ENCODE measurements around the gene MRTFA. TPM values are rescaled to one million over a fixed set of nuclear protein-coding genes. Genes with fewer than 3 reads are reported as not detected.

Gene MRTFA
- total and polyA plus RNA-seq, 2 of the 13 experiments (the other 11 are each of a cell fraction or from before 2014, with no cell fraction given): 2.4 to 8.2 TPM

DNA sequence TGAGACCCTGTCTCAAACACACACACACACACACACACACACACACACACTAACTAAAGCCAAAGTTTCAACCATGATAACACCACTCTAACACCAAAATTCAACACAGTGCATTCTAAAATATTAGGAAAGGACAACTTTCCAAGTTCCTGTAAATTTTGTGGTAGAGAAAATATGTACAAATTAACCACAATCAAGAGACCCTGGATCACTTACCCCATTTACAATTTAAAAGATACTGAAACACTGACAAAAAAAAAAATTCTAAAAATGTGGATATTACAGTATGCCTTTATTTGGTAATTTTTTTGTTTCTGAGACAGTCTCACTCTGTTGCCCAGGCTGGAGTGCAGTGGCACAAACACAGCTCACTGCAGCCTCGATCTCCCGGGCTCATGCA, 9.7 kb downstream of the MRTFA start:
- H3K9me3 ChIP-seq (ENCODE audit: low read length): no peaks in the 10 kb centered on the region
- H2AFZ ChIP-seq (ENCODE audit: low read length): no peak overlapping the region
- ChIA-PET POLR2A (interaction anchor here (1.9 kb wide), 1 partner anchor 10 kb away, joined by 7 read pairs; the partner anchor contains the start of gene MRTFA), CTCF (ENCODE audit: low intra/inter-chr PET ratio, low total read pairs) (no interaction called here)
- 94% methylated on average over 2 of the region's 2 CpGs for WGBS (ENCODE audit: low lambda C conversion rate)
- in situ Hi-C loops (cut with HindIII; ENCODE audit: extremely low pct_ligation_motif_present, low pct_unique_long_range_greater_than_20kb) (no loop called here), intact Hi-C loops (cut with micrococcal nuclease; ENCODE audit: unreplicated experiment) (no loop called here)
- H3K4me2 ChIP-seq (ENCODE audit: low read depth, low read length): no peak overlapping the region
- H4K20me1 ChIP-seq (ENCODE audit: insufficient read depth, low read length): peaks cover 3% of the 10 kb centered on the region; the same call in 1 of the 2 replicates
- no peak overlapping the region for H3K9ac ChIP-seq (ENCODE audit: insufficient read depth, low read depth, low read length)
- no peak overlapping the region for H3K4me3 ChIP-seq (replicated peaks in 1 of 3; ENCODE audit: insufficient read depth in 1 of 3, low read depth in 2 of 3, low read length in 3 of 3)
- no peak overlapping the region for H3K27ac ChIP-seq (ENCODE audit: extremely low read length, insufficient read depth, low read length)
- no TSS peak for BruUV-seq (replicated peaks)
- no peaks in the 10 kb centered on the region; a peak in 1 of 5 replicates for H3K36me3 ChIP-seq (replicated peaks in 1 of 2; ENCODE audit: control insufficient read depth in 1 of 2, insufficient read depth in 2 of 2, low read length in 2 of 2)
- H3K27me3 ChIP-seq (ENCODE audit: control insufficient read depth in 1 of 2, insufficient read depth in 2 of 2, low read length in 2 of 2): no peaks in the 10 kb centered on the region
- DNase-seq (ENCODE audit: low spot score) (no peak), ATAC-seq (no peak), FAIRE-seq (no peak)
- peaks cover 75% of the 10 kb centered on the region for H3K79me2 ChIP-seq (ENCODE audit: insufficient read depth, low read length)
- peaks cover 39% of the 10 kb centered on the region for H3K4me1 ChIP-seq (ENCODE audit: insufficient read depth, low read length)
- no peak for TF ChIP-seq MIXL1 (CRISPR knock-in tag; IDR thresholded peaks at IDR 0.05)
- TF ChIP-seq UBTF (CRISPR knock-in tag; IDR thresholded peaks at IDR 0.05): no peak
- no peak for TF ChIP-seq CAMTA2 (CRISPR knock-in tag; IDR thresholded peaks at IDR 0.05; ENCODE audit: borderline replicate concordance)
- TF ChIP-seq STAG1 (CRISPR knock-in tag; IDR thresholded peaks at IDR 0.05): no peak
- no peak for TF ChIP-seq MAFK (conservative IDR thresholded peaks at IDR 0.05 in 1 of 2, IDR thresholded peaks at IDR 0.05 in 1 of 2; ENCODE audit: low read length in 2 of 2)
- TF ChIP-seq ZNF337 (CRISPR knock-in tag; IDR thresholded peaks at IDR 0.05; ENCODE audit: borderline replicate concordance, low read depth): no peak
- no peak for TF ChIP-seq LRRFIP1 (CRISPR knock-in tag; conservative IDR thresholded peaks at IDR 0.05)
- no peak for TF ChIP-seq ARNT2 (CRISPR knock-in tag; IDR thresholded peaks at IDR 0.05; ENCODE audit: low read depth)
- TF ChIP-seq MED1 (CRISPR knock-in tag; IDR thresholded peaks at IDR 0.05): no peak
- no peak for TF ChIP-seq ZNF496 (CRISPR knock-in tag; IDR thresholded peaks at IDR 0.05; ENCODE audit: insufficient replicate concordance)
- no peak for TF ChIP-seq EZH2 (conservative IDR thresholded peaks at IDR 0.05; ENCODE audit: low read depth, low read length)
- no peak for TF ChIP-seq KAT7 (CRISPR knock-in tag; IDR thresholded peaks at IDR 0.05; ENCODE audit: borderline replicate concordance)
- no peak for TF ChIP-seq PTBP1 (IDR thresholded peaks at IDR 0.05; ENCODE audit: low read depth, low read length, poor library complexity, severe bottlenecking)
- TF ChIP-seq, protein P1, sequence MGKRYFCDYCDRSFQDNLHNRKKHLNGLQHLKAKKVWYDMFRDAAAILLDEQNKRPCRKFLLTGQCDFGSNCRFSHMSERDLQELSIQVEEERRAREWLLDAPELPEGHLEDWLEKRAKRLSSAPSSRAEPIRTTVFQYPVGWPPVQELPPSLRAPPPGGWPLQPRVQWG (CRISPR knock-in tag; IDR thresholded peaks at IDR 0.05; ENCODE audit: borderline replicate concordance, low read depth): no peak
- no peak for TF ChIP-seq ZNF101 (CRISPR knock-in tag; IDR thresholded peaks at IDR 0.05; ENCODE audit: borderline replicate concordance, low read depth)
- TF ChIP-seq ZBTB25 (CRISPR knock-in tag; IDR thresholded peaks at IDR 0.05): no peak
- no peak for TF ChIP-seq ZNF550 (CRISPR knock-in tag; IDR thresholded peaks at IDR 0.05; ENCODE audit: borderline replicate concordance)
- TF ChIP-seq, protein P2, sequence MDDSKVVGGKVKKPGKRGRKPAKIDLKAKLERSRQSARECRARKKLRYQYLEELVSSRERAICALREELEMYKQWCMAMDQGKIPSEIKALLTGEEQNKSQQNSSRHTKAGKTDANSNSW (CRISPR knock-in tag; IDR thresholded peaks at IDR 0.05; ENCODE audit: borderline replicate concordance): no peak

Measured in HepG2 (cell line).